AG09309 (cell line): ENCODE measurements around the gene APLF.
"Not testable (repeated sequence)": the region's sequence is repeated elsewhere in the genome, so short reads cannot be mapped to it uniquely, and the experiment has no call there.

Experiments
- DNase-seq: peaks from one replicate; pipeline ENCODE4 v3.0.0-alpha.2; 2010; ENCODE audit warnings: low read depth
- H3K4me3 ChIP-seq: 2 replicates; pipeline ENCODE4 v1.5.1; 2011; ENCODE audit warnings: mild to moderate bottlenecking, low read depth, low read length, moderate library complexity; ENCODE audit not compliant: control insufficient read depth
- CTCF ChIP-seq: IDR thresholded peaks from 2 replicates; pipeline ENCODE4 v1.5.1; 2011; ENCODE audit warnings: mild to moderate bottlenecking, low read depth, low read length, inconsistent platforms; ENCODE audit not compliant: insufficient read depth, control insufficient read depth; ENCODE audit errors: missing control alignments

Gene APLF

DNA sequence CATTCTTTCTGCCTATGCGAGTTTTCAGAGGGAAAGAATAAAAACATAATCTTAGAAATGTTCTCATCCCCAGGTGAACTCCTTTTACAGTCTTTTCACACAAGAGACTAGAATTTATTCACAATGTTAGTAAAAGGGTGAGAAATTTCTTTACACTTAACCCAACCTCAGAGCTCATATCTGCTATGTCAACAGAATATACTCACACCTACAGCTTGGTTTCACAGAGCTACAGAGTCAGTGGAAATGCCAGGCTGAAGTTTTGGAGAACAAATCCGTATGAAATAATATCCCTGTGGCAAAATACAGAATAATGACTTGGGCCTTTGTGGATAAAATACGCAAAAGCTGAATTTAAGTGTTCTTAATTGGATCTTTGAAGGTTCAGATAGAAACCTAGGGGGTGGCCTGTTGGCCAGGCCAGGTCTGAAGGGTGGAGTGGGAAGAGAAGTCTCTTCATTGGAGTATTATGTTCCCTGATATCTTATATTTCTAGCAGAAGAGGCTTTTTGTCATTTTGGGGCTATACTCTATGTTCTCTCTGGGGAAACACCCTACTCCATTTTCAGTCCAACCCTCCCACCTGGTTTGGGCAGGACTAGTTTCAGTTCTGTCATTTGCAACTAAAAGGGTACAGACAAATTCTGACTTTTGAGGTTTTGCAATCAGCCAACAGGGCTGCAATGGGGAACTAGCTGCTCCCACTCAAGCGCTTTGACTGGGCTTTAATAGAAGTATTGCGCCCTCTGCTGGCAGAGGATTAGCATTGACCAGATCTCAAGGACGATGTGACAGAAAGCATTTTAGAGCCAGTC, 26.0 kb upstream of the APLF start:
- peak; percentile 72 for DNase-seq
- peak; percentile 89 for TF ChIP-seq CTCF
- H3K4me3 ChIP-seq, result no peak overlapping the region

DNA sequence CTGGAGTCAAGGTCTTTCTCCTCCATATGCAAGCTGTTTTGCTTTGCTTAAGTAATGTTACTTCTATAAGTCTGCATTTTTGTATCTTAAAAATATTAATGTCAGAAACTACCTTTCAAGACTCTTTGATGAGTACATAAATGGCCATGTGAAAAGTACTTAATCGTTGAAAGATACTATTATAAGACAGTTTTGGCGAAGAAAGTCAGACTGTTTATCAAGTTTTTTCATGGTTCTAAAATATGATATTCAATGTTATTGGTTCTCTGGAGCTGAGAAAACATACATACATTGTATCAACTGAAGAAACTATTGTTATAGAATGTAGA, 25.4 kb upstream of the APLF start:
- no peak overlapping the region for H3K4me3 ChIP-seq
- no peak for DNase-seq
- no peak for TF ChIP-seq CTCF

DNA sequence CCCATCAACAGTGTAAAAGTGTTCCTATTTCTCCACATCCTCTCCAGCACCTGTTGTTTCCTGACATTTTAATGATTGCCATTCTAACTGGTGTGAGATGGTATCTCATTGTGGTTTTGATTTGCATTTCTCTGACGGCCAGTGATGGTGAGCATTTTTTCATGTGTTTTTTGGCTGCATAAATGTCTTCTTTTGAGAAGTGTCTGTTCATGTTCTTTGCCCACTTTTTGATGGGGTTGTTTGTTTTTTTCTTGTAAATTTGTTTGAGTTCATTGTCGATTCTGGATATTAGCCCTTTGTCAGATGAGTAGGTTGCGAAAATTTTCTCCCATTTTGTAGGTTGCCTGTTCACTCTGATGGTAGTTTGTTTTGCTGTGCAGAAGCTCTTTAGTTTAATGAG, 21.0 kb upstream of the APLF start:
- DNase-seq, H3K4me3 ChIP-seq: not testable (repeated sequence)

DNA sequence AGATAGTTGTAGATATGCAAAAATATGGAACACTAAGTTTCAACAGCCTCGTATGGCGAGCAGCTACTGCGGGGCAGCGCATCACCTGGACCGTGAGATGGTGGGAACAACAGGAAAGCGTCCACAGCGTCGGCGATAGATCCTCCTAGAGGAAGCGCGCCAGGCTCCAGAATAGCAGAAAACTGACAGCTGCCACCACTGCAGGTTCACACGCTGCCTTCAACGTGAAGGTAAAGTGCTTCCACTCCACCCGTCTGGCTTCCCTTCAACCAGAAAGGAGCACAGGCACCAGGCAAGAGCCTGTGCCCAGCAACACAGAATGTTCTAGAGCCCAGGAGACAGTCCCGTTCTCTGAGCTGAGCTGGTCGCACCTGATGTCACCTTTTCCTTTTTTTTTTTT, 20.3 kb upstream of the APLF start:
- no peak for TF ChIP-seq CTCF
- DNase-seq, result no peak
- H3K4me3 ChIP-seq, result no peak overlapping the region

GRCh38 chr2:68448671-68449653, 18.4 kb upstream of the APLF start:
- H3K4me3 ChIP-seq, result no peak overlapping the region
- no peak for DNase-seq
- no peak for TF ChIP-seq CTCF

DNA sequence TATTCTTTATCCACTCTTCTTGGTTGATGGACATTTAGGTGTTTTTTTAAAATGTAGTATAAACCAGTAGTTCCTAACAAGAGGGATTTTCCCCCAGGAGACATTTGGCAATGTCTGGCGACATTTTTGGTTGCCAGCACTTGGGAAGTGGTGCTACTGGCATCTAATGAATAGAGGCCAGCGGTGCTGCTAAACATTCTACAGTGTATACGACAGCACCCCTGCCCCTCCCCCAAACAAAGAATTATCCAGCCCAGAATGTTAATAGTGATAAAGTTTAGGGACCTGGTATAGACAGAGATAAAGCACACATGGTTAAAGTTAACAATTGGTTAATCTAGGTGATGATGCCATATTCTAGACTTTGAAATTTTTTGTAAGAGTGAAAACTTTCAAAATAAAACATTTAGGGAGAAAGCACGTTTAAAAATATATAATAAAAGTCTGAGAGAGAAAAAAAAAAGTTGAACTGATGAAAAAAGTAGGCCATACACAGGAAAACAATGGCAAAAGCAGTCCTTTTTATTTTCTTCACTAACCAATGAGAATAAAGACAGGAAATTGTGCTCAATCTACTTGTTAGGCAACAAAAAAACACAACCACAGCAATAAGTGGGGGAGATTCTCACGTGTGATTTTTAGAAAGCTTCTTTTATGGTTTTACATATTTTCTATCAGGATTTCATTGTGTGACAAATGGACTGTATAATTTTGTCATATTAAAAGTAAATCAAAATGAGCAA, 15.1 kb upstream of the APLF start:
- TF ChIP-seq CTCF, result no peak
- H3K4me3 ChIP-seq, result no peak overlapping the region
- no peak for DNase-seq
